ENCODE data around the gene SPECC1.
"Not testable (repeated sequence)": the region's sequence is repeated elsewhere in the genome, so short reads cannot be mapped to it uniquely, and the experiment has no call there.

SPECC1 gene

GRCh38 chr17:20154286-20155000, 145.3 kb downstream of the SPECC1 start:
- TF ChIP-seq CTCF (IDR thresholded peaks at IDR 0.05; ENCODE audit: low read depth, low read length), result no peak
- in situ Hi-C loops (cut with HindIII; ENCODE audit: low sequenced_read_pairs), result no loop called here
- DNase-seq (ENCODE audit: low read depth, low spot score), result no peak
- no peak overlapping the region for H3K4me3 ChIP-seq (ENCODE audit: low read depth, low read length)

- in situ Hi-C loops (cut with HindIII; ENCODE audit: low sequenced_read_pairs), result no loop called here
- no peak for TF ChIP-seq CTCF (IDR thresholded peaks at IDR 0.05; ENCODE audit: low read depth, low read length)
Measured at GRCh38 chr17:20155258-20156195, 146.4 kb downstream of the SPECC1 start.

GRCh38 chr17:20156196-20157000, 147.2 kb downstream of the SPECC1 start:
- in situ Hi-C loops (cut with HindIII; ENCODE audit: low sequenced_read_pairs), result no loop called here
- H3K4me3 ChIP-seq (ENCODE audit: low read depth, low read length), result peak overlapping the region; percentile 59
- TF ChIP-seq CTCF (IDR thresholded peaks at IDR 0.05; ENCODE audit: low read depth, low read length), result no peak
- peak; percentile 27 for DNase-seq (ENCODE audit: low read depth, low spot score)

More at GRCh38 chr17:20155258-20156195, 146.4 kb downstream of the SPECC1 start:
- peak; percentile 97 for DNase-seq (ENCODE audit: low read depth, low spot score)
- peak overlapping the region; percentile 59 for H3K4me3 ChIP-seq (ENCODE audit: low read depth, low read length)

GRCh38 chr17:20157001-20157310, 147.8 kb downstream of the SPECC1 start:
- TF ChIP-seq CTCF (IDR thresholded peaks at IDR 0.05; ENCODE audit: low read depth, low read length), result no peak
- H3K4me3 ChIP-seq (ENCODE audit: low read depth, low read length), result peak overlapping the region; percentile 59
- in situ Hi-C loops (cut with HindIII; ENCODE audit: low sequenced_read_pairs), result no loop called here
- no peak for DNase-seq (ENCODE audit: low read depth, low spot score)

- TF ChIP-seq CTCF (IDR thresholded peaks at IDR 0.05; ENCODE audit: low read depth, low read length), result no peak
- H3K4me3 ChIP-seq (ENCODE audit: low read depth, low read length), result no peak overlapping the region
- DNase-seq (ENCODE audit: low read depth, low spot score), result no peak
- in situ Hi-C loops (cut with HindIII; ENCODE audit: low sequenced_read_pairs), result no loop called here
Measured at GRCh38 chr17:20158580-20158979, 149.4 kb downstream of the SPECC1 start.

- no peak for TF ChIP-seq CTCF (IDR thresholded peaks at IDR 0.05; ENCODE audit: low read depth, low read length)
- in situ Hi-C loops (cut with HindIII; ENCODE audit: low sequenced_read_pairs), result no loop called here
- H3K4me3 ChIP-seq (ENCODE audit: low read depth, low read length), result no peak overlapping the region
- no peak for DNase-seq (ENCODE audit: low read depth, low spot score)
Measured at GRCh38 chr17:20159406-20160069, 150.4 kb downstream of the SPECC1 start.

GRCh38 chr17:20165516-20165915, 156.4 kb downstream of the SPECC1 start:
- in situ Hi-C loops (cut with HindIII; ENCODE audit: low sequenced_read_pairs); H3K4me3 ChIP-seq (ENCODE audit: low read depth, low read length); DNase-seq (ENCODE audit: low read depth, low spot score): not testable (repeated sequence)

Measured in astrocyte of the spinal cord (primary cell).